A549 (cell line): ENCODE results near the gene EVX2. TPM values are rescaled to one million over a fixed set of nuclear protein-coding genes. Genes with fewer than 3 reads are reported as not detected.

Experiments
- ATAC-seq, 2 experiments: fragments of 200-7000 bp in 1 of 2; fragments of >200 bp in 1 of 2; cut with Nextera tagmentation in 1 of 2; cut with Tn5 transposase in 1 of 2; 3 replicates each; pipeline versions ENCODE4 v1.8.0 to v1.9.1; 2018 to 2020; ENCODE audit warnings: mild to moderate bottlenecking in 1 of 2, moderate library complexity in 1 of 2
- CTCF ChIA-PET: fragments of 300-600 bp; sonication (Branson Sonifier 250); formaldehyde crosslinking; extraction: SDS; loops from one replicate; lab custom pipeline; 2021; ENCODE audit warnings: antibody characterized with exemption, inconsistent platforms; lab: Yijun Ruan, JAX
- POLR2A ChIA-PET: fragments of 350-600 bp; formaldehyde crosslinking; extraction: SDS; loops from one replicate; lab custom pipeline; 2021; ENCODE audit warnings: antibody characterized with exemption, inconsistent platforms; lab: Yijun Ruan, JAX
- DNase-seq, 2 experiments: peaks; one replicate each; pipeline versions ENCODE4 v3.0.0 to v3.0.0-alpha.2; 2011 to 2016; ENCODE audit warnings: low read depth in 1 of 2, low spot score in 1 of 2
- FAIRE-seq: peaks from 2 replicates; lab custom pipeline; 2011; peaks lifted over from hg19 to GRCh38; lab: Jason Lieb, UNC
- H3K27ac ChIP-seq, 2 experiments: fragments of >200 bp; sonication (Bioruptor Twin); formaldehyde crosslinking; 3 replicates each; pipeline ENCODE4 v1.5.1; 2016 to 2017
- H3K4me1 ChIP-seq: fragments of >200 bp; sonication (Bioruptor Twin); formaldehyde crosslinking; 3 replicates; pipeline ENCODE4 v1.6.1; 2016
- H3K4me2 ChIP-seq: fragments of >200 bp; sonication (Bioruptor Twin); formaldehyde crosslinking; 3 replicates; pipeline ENCODE4 v1.6.1; 2016
- H3K4me3 ChIP-seq: fragments of >200 bp; sonication (Bioruptor Twin); formaldehyde crosslinking; 3 replicates; pipeline ENCODE4 v1.5.1; 2016
- H3K9me3 ChIP-seq: fragments of >200 bp; sonication (Bioruptor Twin); formaldehyde crosslinking; 3 replicates; pipeline ENCODE4 v1.6.1; 2016
- BHLHE40 ChIP-seq: IDR thresholded peaks from 2 replicates; pipeline ENCODE4 v1.6.1; 2012; ENCODE audit warnings: low read depth, low read length, inconsistent platforms
- CHD4 ChIP-seq: fragments of 200-600 bp; sonication (generic); IDR thresholded peaks from 2 replicates; pipeline ENCODE4 v1.6.1; 2016; ENCODE audit warnings: antibody characterized with exemption, mild to moderate bottlenecking, borderline replicate concordance
- CTCF ChIP-seq: fragments of >200 bp; sonication (Bioruptor Twin); formaldehyde crosslinking; IDR thresholded peaks from 3 replicates; pipeline ENCODE4 v1.5.1; 2016
- EHF ChIP-seq: fragments of 250-450 bp; sonication (Bioruptor Pico); IDR thresholded peaks from 2 replicates; pipeline ENCODE4 v1.5.0; 2020; ENCODE audit warnings: mild to moderate bottlenecking
- EHMT2 ChIP-seq: fragments of 200-600 bp; sonication (generic); IDR thresholded peaks from 2 replicates; pipeline ENCODE4 v1.6.1; 2016; ENCODE audit warnings: antibody characterized with exemption, low read depth, mild to moderate bottlenecking, moderate library complexity
- GATA3 ChIP-seq: IDR thresholded peaks from 2 replicates; pipeline ENCODE4 v1.6.1; 2012; ENCODE audit warnings: borderline replicate concordance
- HEYL ChIP-seq: fragments of 250-450 bp; sonication (Bioruptor Pico); IDR thresholded peaks from 2 replicates; pipeline ENCODE4 v1.8.0; 2021; ENCODE audit warnings: mild to moderate bottlenecking, moderate library complexity
- HOXA7 ChIP-seq: fragments of 250-450 bp; sonication (Bioruptor Pico); IDR thresholded peaks from 2 replicates; pipeline ENCODE4 v1.5.0; 2020; ENCODE audit warnings: mild to moderate bottlenecking, moderate library complexity
- HOXB13 ChIP-seq: fragments of 250-450 bp; sonication (Bioruptor Pico); IDR thresholded peaks from 2 replicates; pipeline ENCODE4 v1.5.0; 2020; ENCODE audit warnings: low read depth, mild to moderate bottlenecking, moderate library complexity
- HOXB5 ChIP-seq: fragments of 250-450 bp; sonication (Bioruptor Pico); IDR thresholded peaks from 2 replicates; pipeline ENCODE4 v1.5.0; 2020; ENCODE audit warnings: mild to moderate bottlenecking, moderate library complexity
- KDM1A ChIP-seq: fragments of 200-600 bp; sonication (generic); IDR thresholded peaks from 2 replicates; pipeline ENCODE4 v1.6.1; 2016; ENCODE audit warnings: low read depth, mild to moderate bottlenecking
- MAFK ChIP-seq: fragments of 450-650 bp; IDR thresholded peaks from 2 replicates; pipeline ENCODE4 v1.6.1; 2014; ENCODE audit not compliant: partially characterized antibody
- MAX ChIP-seq: IDR thresholded peaks from 2 replicates; pipeline ENCODE4 v1.6.1; 2012
- MAZ ChIP-seq: fragments of 150-350 bp; IDR thresholded peaks from 2 replicates; pipeline ENCODE4 v1.6.1; 2014; ENCODE audit warnings: antibody characterized with exemption, low read depth, low read length, borderline replicate concordance
- MYC ChIP-seq: IDR thresholded peaks from 2 replicates; pipeline ENCODE4 v1.6.1; 2012; ENCODE audit warnings: mild to moderate bottlenecking, inconsistent platforms, low read length, improper control_type of control experiment, borderline replicate concordance
- NPAS2 ChIP-seq: fragments of 250-450 bp; sonication (Bioruptor Pico); IDR thresholded peaks from 2 replicates; pipeline ENCODE4 v1.8.0; 2022; ENCODE audit warnings: mild to moderate bottlenecking, moderate library complexity, borderline replicate concordance
- RARB ChIP-seq: fragments of 250-450 bp; sonication (Bioruptor Pico); IDR thresholded peaks from 2 replicates; pipeline ENCODE4 v1.8.0; 2021; ENCODE audit warnings: mild to moderate bottlenecking, moderate library complexity
- RCOR1 ChIP-seq: fragments of 150-350 bp; IDR thresholded peaks from 2 replicates; pipeline ENCODE4 v1.6.1; 2014; ENCODE audit warnings: antibody characterized with exemption, low read length, low read depth
- RFX5 ChIP-seq: fragments of 450-650 bp; IDR thresholded peaks from 2 replicates; pipeline ENCODE4 v1.7.1; 2014; ENCODE audit warnings: antibody characterized with exemption, mild to moderate bottlenecking, moderate library complexity
- RNF2 ChIP-seq: fragments of 200-600 bp; sonication (generic); IDR thresholded peaks from 2 replicates; pipeline ENCODE4 v1.6.1; 2016; ENCODE audit warnings: low read depth, mild to moderate bottlenecking, antibody characterized with exemption, moderate library complexity, borderline replicate concordance
- SMC3 ChIP-seq: fragments of >200 bp; sonication (Bioruptor Twin); formaldehyde crosslinking; IDR thresholded peaks from 3 replicates; pipeline ENCODE4 v1.6.1; 2018; ENCODE audit warnings: inconsistent platforms
- SREBF2 ChIP-seq: fragments of 450-650 bp; IDR thresholded peaks from 2 replicates; pipeline ENCODE4 v1.6.1; 2014; ENCODE audit warnings: mild to moderate bottlenecking, moderate library complexity
- TP53 ChIP-seq: fragments of 250-450 bp; sonication (Bioruptor Pico); IDR thresholded peaks from 2 replicates; pipeline ENCODE4 v1.5.0; 2021; ENCODE audit warnings: mild to moderate bottlenecking, moderate library complexity
- USF2 ChIP-seq: fragments of 450-650 bp; IDR thresholded peaks from 2 replicates; pipeline ENCODE4 v1.6.1; 2014; ENCODE audit warnings: antibody characterized with exemption
- ZNF302 ChIP-seq: fragments of 250-450 bp; sonication (Bioruptor Pico); IDR thresholded peaks from 2 replicates; pipeline ENCODE4 v1.9.0; 2021; ENCODE audit warnings: inconsistent platforms, mild to moderate bottlenecking, moderate library complexity
- WGBS: methylation state at CpG from one replicate; pipeline ENCODE4 v1.1.6; 2017; ENCODE audit errors: missing lambda C conversion rate; 5-methylcytosine and 5-hydroxymethylcytosine counted together
- polyA plus RNA-seq, 4 experiments: library from polyadenylated mRNA; depleted of rRNA in 3 of 4; stranded (reverse); fragments of >200 nt; fragmentation: RNase III in 1 of 4; extraction: RNeasy Plus Mini Kit Qiagen cat#74134 plus additional on column Dnase treatment in 1 of 4; gene quantifications; 2 replicates in 3 of 4; 3 replicates in 1 of 4; pipeline ENCODE4 v1.2.3, GENCODE V29; 2011 to 2017
- TF ChIP-seq, protein P1 (sequence below): fragments of 150-350 bp; IDR thresholded peaks from 2 replicates; pipeline ENCODE4 v1.6.1; 2014; ENCODE audit warnings: low read depth, mild to moderate bottlenecking, low read length
- TF ChIP-seq, protein P2 (sequence below): fragments of 250-450 bp; sonication (Bioruptor Pico); IDR thresholded peaks from 2 replicates; pipeline ENCODE4 v1.5.0; 2021; ENCODE audit warnings: mild to moderate bottlenecking, moderate library complexity, borderline replicate concordance
- TF ChIP-seq, protein P3 (sequence below): fragments of >200 bp; sonication (Bioruptor Twin); formaldehyde crosslinking; IDR thresholded peaks from 3 replicates; pipeline ENCODE4 v1.6.1; 2016

The EVX2 gene
- polyA plus RNA-seq, 2 of the 4 experiments (the other 2 are of a cell fraction): 0.03 TPM; not detected in 1

DNA sequence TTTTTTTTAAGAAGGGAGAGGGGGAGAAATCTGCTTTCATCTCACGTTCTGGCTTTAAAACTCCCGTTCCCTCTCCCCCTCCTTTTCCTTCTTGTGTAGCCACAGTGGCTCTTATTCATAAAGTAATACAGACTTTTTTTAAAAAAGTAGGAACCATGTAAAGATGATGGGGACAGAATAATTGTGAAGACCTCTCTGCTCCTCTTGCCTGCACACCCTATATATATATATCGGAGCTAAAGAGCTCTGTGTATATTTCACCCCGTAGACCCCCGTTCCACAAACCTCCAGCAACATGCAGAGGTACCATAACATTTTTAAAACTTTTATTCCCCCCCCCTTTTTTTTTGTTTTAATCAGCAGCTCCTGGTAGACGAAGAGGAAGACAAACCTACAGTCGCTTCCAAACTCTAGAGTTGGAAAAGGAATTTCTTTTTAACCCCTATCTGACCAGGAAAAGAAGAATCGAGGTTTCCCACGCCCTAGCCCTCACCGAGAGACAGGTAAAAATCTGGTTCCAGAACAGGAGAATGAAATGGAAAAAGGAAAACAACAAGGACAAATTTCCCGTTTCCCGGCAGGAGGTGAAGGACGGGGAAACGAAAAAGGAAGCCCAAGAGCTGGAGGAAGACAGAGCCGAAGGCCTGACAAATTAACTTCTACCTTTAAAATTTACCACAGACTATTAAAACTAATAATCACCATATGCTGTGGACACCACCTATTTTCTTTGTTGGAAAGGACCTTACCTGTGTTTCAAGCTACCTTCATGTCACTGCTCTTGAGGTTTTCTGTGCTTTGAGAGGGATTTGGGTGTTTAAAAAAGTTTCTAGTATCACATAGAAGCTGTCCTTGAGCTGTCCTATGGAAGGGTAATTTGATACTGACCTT is 47.4 kb upstream of the EVX2 start:
- no peak for FAIRE-seq
- DNase-seq: no peak
- H3K4me1 ChIP-seq: peaks cover 10% of the 10 kb centered on the region; the same call in 2 of the 3 replicates
- H3K27ac ChIP-seq: peak overlapping the region; percentile 88 to 94
- TF ChIP-seq HOXB5 (CRISPR knock-in tag) (no peak), TP53 (CRISPR knock-in tag) (no peak), HOXA7 (no peak), RFX5 (no peak), ZNF302 (CRISPR knock-in tag) (no peak), HOXB13 (CRISPR knock-in tag) (no peak), BHLHE40 (no peak), HEYL (CRISPR knock-in tag) (no peak), USF2 (no peak), SREBF2 (no peak), CTCF (no peak), GATA3 (no peak), RNF2 (no peak), CHD4 (no peak), EHMT2 (no peak), RCOR1 (no peak)
- TF ChIP-seq, protein P1, sequence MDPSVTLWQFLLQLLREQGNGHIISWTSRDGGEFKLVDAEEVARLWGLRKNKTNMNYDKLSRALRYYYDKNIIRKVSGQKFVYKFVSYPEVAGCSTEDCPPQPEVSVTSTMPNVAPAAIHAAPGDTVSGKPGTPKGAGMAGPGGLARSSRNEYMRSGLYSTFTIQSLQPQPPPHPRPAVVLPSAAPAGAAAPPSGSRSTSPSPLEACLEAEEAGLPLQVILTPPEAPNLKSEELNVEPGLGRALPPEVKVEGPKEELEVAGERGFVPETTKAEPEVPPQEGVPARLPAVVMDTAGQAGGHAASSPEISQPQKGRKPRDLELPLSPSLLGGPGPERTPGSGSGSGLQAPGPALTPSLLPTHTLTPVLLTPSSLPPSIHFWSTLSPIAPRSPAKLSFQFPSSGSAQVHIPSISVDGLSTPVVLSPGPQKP: no peak
- CTCF ChIA-PET: interaction anchor here (0.8 to 9.5 kb wide), 13 partner anchors 8 to 1025 kb away, joined by 3 to 139 read pairs (median 3); no protein-coding TSS in a partner anchor
- peak overlapping the region; percentile 81 for H3K4me3 ChIP-seq
- POLR2A ChIA-PET: no interaction called here
- H3K9me3 ChIP-seq: no peaks in the 10 kb centered on the region
- H3K4me2 ChIP-seq: peak overlapping the region; percentile 85
- ATAC-seq: no peak
- 79% methylated on average over 15 of the region's 15 CpGs for WGBS

DNA sequence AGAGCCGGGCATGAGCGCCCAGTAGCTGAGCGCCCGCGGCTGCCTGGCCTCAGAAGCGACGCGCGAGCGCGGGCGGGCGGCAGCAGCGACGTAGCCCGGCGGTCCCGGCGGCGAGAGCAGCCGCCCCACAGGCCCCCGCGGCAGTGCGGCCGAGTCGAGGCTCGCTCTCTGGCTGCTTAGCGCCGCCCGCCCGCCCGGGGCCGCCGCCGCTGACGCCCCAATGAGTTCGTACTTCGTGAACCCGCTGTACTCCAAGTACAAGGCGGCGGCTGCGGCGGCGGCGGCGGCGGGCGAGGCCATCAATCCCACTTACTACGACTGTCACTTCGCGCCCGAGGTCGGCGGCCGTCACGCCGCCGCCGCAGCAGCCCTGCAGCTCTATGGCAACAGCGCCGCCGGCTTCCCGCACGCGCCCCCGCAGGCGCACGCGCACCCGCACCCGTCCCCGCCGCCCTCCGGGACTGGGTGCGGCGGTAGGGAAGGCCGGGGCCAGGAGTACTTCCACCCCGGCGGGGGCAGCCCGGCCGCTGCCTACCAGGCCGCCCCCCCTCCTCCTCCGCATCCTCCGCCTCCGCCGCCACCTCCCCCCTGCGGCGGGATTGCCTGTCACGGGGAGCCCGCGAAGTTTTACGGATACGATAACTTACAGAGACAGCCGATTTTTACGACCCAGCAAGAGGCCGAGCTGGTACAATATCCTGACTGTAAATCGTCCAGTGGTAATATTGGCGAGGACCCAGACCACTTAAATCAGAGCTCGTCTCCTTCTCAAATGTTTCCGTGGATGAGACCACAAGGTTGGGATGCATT is 46.6 kb upstream of the EVX2 start:
- Histone ChIP-seq H3K27ac (peak overlapping the region; percentile 88 to 94), H3K4me2 (peak overlapping the region; percentile 85), H3K9me3 (no peaks in the 10 kb centered on the region), H3K4me1 (peaks cover 8% of the 10 kb centered on the region; the same call in 2 of the 3 replicates), H3K4me3 (peak overlapping the region; percentile 81)
- POLR2A ChIA-PET: no interaction called here
- 54% methylated on average over 10 of the region's 100 CpGs for WGBS
- FAIRE-seq (no peak), DNase-seq (peak; percentile 34 to 59), ATAC-seq (peak; percentile 71 to 77)
- CTCF ChIA-PET: interaction anchor here (0.8 to 9.5 kb wide), 13 partner anchors 9 to 1026 kb away, joined by 3 to 139 read pairs (median 3); no protein-coding TSS in a partner anchor
- no peak for TF ChIP-seq HOXB5 (CRISPR knock-in tag)
- TF ChIP-seq NPAS2: no peak
- no peak for TF ChIP-seq KDM1A
- TF ChIP-seq, protein P2, sequence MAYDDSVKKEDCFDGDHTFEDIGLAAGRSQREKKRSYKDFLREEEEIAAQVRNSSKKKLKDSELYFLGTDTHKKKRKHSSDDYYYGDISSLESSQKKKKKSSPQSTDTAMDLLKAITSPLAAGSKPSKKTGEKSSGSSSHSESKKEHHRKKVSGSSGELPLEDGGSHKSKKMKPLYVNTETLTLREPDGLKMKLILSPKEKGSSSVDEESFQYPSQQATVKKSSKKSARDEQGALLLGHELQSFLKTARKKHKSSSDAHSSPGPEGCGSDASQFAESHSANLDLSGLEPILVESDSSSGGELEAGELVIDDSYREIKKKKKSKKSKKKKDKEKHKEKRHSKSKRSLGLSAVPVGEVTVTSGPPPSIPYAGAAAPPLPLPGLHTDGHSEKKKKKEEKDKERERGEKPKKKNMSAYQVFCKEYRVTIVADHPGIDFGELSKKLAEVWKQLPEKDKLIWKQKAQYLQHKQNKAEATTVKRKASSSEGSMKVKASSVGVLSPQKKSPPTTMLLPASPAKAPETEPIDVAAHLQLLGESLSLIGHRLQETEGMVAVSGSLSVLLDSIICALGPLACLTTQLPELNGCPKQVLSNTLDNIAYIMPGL (CRISPR knock-in tag): no peak
- TF ChIP-seq TP53 (CRISPR knock-in tag): no peak
- no peak for TF ChIP-seq MAFK
- no peak for TF ChIP-seq EHF (CRISPR knock-in tag)
- no peak for TF ChIP-seq MYC
- TF ChIP-seq, protein P3, sequence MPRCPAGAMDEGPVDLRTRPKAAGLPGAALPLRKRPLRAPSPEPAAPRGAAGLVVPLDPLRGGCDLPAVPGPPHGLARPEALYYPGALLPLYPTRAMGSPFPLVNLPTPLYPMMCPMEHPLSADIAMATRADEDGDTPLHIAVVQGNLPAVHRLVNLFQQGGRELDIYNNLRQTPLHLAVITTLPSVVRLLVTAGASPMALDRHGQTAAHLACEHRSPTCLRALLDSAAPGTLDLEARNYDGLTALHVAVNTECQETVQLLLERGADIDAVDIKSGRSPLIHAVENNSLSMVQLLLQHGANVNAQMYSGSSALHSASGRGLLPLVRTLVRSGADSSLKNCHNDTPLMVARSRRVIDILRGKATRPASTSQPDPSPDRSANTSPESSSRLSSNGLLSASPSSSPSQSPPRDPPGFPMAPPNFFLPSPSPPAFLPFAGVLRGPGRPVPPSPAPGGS: no peak
- TF ChIP-seq RARB (CRISPR knock-in tag): no peak
- no peak for TF ChIP-seq SMC3
- no peak for TF ChIP-seq MAZ
- peak; percentile 35; the same call in 1 of the 2 replicates for TF ChIP-seq MAX
- TF ChIP-seq GATA3: no peak
